GM12892 (cell line): ENCODE measurements around the gene LIPH.

Experiments used
- POLR2A ChIP-seq: IDR thresholded peaks from 2 replicates; pipeline ENCODE4 v1.6.1; 2011; ENCODE audit warnings: low read depth, low read length, control low read depth
- POLR2AphosphoS5 ChIP-seq: IDR thresholded peaks from 2 replicates; pipeline ENCODE4 v1.6.1; 2011; ENCODE audit warnings: low read depth, low read length, control low read depth

DNA sequence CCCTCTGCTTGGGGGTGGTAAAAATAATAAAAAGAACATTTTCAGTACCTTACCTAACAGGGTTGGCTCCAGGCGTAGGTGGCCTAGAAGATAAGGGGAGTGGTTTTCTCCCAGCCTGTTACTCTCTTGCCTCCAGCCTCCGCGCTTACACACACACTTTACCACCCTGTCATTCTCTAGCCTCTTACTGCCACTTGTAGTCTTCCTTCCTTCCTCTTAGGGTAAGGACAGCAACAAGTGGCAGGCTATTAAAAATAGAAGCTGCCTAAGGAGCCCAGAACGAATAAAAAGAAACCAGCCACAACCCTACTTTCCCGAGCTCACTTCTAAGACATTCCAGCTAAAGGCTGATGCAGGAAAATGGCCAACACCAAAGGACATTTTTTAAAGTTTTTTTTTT is 9.6 kb upstream of the LIPH start:
- no peak for TF ChIP-seq POLR2A
- TF ChIP-seq POLR2AphosphoS5: no peak
